ENCODE measurements around the gene MUSTN1. TPM values are rescaled to one million over a fixed set of nuclear protein-coding genes. Genes with fewer than 3 reads are reported as not detected.
A peak's percentile ranks its signal among the peaks of the same experiment; 100 is the strongest.

MUSTN1 gene
- total RNA-seq, 1 donor from 2014 or later = 30.2 TPM

DNA sequence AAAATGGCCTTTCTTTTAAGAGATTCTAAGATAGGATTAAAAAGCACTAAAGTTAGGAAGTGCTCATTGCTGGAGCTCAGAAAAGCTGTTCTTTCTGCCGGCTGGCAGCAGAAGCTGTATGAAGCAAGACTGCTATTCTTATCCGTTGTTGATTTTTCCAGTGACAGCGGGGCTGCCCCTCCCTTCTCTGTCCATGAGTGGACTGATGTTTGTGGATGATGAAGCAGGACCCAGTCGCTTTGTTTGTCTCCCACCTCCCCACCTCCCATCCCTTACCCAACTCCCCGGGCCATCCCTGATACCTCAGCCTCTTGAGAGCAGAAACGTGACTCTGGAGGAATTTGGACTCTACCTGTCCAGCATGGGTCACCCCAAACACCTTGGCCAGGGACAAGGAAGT is 10.3 kb upstream of the MUSTN1 start:
- H3K27ac ChIP-seq = peak overlapping the region; percentile 90
- H3K4me1 ChIP-seq = peaks cover 36% of the 10 kb centered on the region
- H3K27me3 ChIP-seq = no peaks in the 10 kb centered on the region
- TF ChIP-seq, protein P1, sequence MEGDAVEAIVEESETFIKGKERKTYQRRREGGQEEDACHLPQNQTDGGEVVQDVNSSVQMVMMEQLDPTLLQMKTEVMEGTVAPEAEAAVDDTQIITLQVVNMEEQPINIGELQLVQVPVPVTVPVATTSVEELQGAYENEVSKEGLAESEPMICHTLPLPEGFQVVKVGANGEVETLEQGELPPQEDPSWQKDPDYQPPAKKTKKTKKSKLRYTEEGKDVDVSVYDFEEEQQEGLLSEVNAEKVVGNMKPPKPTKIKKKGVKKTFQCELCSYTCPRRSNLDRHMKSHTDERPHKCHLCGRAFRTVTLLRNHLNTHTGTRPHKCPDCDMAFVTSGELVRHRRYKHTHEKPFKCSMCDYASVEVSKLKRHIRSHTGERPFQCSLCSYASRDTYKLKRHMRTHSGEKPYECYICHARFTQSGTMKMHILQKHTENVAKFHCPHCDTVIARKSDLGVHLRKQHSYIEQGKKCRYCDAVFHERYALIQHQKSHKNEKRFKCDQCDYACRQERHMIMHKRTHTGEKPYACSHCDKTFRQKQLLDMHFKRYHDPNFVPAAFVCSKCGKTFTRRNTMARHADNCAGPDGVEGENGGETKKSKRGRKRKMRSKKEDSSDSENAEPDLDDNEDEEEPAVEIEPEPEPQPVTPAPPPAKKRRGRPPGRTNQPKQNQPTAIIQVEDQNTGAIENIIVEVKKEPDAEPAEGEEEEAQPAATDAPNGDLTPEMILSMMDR (IDR thresholded peaks at IDR 0.05) = no peak
- no peak for TF ChIP-seq POLR2A (IDR thresholded peaks at IDR 0.05)
- peak in 1 of 2 donors; percentile 66 for TF ChIP-seq POLR2AphosphoS5 (IDR thresholded peaks at IDR 0.05; ENCODE audit: insufficient read depth in 1 of 2, low read depth in 1 of 2)
- peaks cover 0 to 36% of the 10 kb centered on the region in 2 donors for H3K36me3 ChIP-seq
- DNase-seq (ENCODE audit: extremely low spot score in 2 of 2) = no peak
- intact Hi-C loops (cut with DNase I) = loop anchor here (5.0 kb wide), 1 partner anchor 47 kb away; no protein-coding TSS in a partner anchor
- no peak overlapping the region for H3K4me3 ChIP-seq
- H3K9me3 ChIP-seq = no peaks in the 10 kb centered on the region

DNA sequence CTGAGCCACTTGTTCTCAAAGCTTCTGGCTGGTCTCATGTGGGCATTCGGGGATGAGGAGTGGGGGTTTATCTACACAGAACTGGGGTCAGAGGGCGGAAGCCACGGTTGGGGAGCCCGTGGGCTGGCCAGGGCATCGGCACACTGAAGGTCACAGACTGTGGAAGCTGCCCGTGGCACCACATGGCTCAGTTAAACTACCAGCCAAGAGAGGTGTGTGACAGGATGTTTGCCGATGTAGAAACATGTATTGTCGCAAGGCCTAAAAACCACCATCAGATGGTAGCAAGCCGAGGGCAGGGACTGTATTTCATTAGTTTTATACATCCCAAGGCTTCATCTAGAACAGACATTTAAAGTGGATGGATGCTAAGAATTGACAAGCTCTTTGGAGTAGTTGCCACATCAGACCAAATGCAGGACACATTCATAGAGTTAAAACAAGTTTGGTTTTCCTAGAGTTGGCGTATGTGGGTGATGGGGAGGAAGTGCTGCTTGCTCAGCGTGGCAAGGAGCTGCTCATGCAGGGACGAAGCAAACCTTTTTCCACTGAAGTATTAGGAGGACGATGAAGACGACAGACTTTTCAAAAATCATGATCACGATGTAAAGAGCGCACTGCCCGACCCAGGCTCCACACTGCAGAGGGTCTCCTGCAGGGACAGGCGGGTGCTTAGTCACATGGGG is 9.6 kb upstream of the MUSTN1 start:
- TF ChIP-seq POLR2A (IDR thresholded peaks at IDR 0.05) (no peak), POLR2AphosphoS5 (IDR thresholded peaks at IDR 0.05; ENCODE audit: insufficient read depth in 1 of 2, low read depth in 1 of 2) (no peak)
- TF ChIP-seq, protein P1 (IDR thresholded peaks at IDR 0.05) = no peak
- H3K4me1 ChIP-seq = peaks cover 36% of the 10 kb centered on the region
- no peaks in the 10 kb centered on the region for H3K27me3 ChIP-seq
- no peak overlapping the region for H3K4me3 ChIP-seq
- no peak for DNase-seq (ENCODE audit: extremely low spot score in 2 of 2)
- H3K36me3 ChIP-seq = peaks cover 0 to 33% of the 10 kb centered on the region in 2 donors
- intact Hi-C loops (cut with DNase I) = no loop called here
- peak overlapping the region; percentile 90 for H3K27ac ChIP-seq
- H3K9me3 ChIP-seq = no peaks in the 10 kb centered on the region

DNA sequence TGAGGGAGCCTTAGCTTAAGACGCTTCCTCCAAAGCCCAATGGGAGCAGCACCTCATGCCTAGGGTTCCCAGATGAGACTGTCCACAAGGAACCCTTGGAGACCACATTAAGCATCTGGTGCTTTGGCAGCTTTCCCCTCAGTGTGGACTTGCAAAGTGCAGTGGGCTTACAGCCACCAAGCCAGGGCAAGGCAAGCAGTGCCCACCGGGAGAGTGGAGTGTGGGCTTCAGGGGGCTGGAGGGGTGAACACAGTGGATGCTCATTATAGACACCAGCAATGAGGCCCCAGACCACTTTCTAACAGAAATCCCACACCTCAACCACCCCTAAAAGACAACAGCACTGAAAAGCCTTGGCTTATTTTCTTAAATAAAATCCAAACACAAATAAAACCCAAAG is 9.1 kb upstream of the MUSTN1 start:
- Histone ChIP-seq H3K4me1 (peaks cover 36% of the 10 kb centered on the region), H3K4me3 (no peak overlapping the region), H3K27me3 (no peaks in the 10 kb centered on the region), H3K27ac (peak overlapping the region; percentile 90), H3K9me3 (no peaks in the 10 kb centered on the region), H3K36me3 (peaks cover 0 to 28% of the 10 kb centered on the region in 2 donors)
- DNase-seq (ENCODE audit: extremely low spot score in 2 of 2) = no peak
- TF ChIP-seq, protein P1 (IDR thresholded peaks at IDR 0.05) = no peak
- TF ChIP-seq POLR2A (IDR thresholded peaks at IDR 0.05) = no peak
- TF ChIP-seq POLR2AphosphoS5 (IDR thresholded peaks at IDR 0.05; ENCODE audit: insufficient read depth in 1 of 2, low read depth in 1 of 2) = no peak
- intact Hi-C loops (cut with DNase I) = no loop called here

DNA sequence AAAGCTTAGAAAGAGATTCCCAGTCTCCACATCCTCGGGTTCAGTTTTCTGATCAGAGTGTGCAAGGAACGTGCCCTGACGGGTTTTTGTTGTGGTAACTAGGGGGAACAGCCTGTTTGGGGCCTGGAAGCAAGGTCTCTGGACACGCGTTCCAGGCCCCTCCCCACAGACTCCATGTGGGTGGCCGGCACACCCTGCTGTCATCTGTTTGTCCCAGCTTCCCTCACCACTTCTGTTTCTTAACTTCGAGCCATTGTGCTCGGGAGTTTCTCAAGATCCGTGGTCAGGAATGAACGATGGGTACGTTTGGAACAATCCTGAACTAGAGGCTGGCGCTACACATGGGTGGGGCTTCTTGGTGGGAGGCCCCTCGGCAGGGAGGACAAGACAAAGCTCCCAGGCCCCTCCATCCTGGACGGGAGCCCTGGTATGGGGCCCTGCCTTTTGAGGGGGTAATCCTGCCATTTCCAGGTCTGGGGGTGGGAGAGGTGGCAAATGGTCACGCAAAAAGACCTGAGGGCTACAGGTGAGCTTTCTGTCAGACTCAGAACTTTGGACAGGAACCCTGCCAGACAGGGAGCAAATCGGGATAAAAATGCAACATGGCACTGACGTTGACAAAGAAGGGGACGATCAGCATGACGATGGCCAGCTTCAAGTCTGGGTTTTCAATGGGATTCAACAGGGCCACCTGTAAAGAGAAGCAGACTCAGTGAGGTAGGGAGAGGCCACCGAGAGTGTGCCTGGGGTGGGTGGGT is 8.5 kb upstream of the MUSTN1 start:
- Histone ChIP-seq H3K4me3 (no peak overlapping the region), H3K36me3 (peaks cover 0 to 22% of the 10 kb centered on the region in 2 donors), H3K9me3 (no peaks in the 10 kb centered on the region), H3K27me3 (no peaks in the 10 kb centered on the region), H3K4me1 (peaks cover 36% of the 10 kb centered on the region), H3K27ac (peak overlapping the region; percentile 90)
- TF ChIP-seq, protein P1 (IDR thresholded peaks at IDR 0.05) = no peak
- TF ChIP-seq POLR2A (IDR thresholded peaks at IDR 0.05) (no peak), POLR2AphosphoS5 (IDR thresholded peaks at IDR 0.05; ENCODE audit: insufficient read depth in 1 of 2, low read depth in 1 of 2) (no peak)
- intact Hi-C loops (cut with DNase I) = no loop called here
- no peak for DNase-seq (ENCODE audit: extremely low spot score in 2 of 2)
